ENCODE results near the gene NHSL2.

The NHSL2 gene

GRCh38 chrX:72001906-72002305 is 91.3 kb downstream of the NHSL2 start:
- no peaks in the 10 kb centered on the region for H4K20me1 ChIP-seq (ENCODE audit: insufficient read depth)
- TF ChIP-seq CTCF (conservative IDR thresholded peaks at IDR 0.05; ENCODE audit: low read depth, low read length) = no peak
- no peak overlapping the region for H2AFZ ChIP-seq (ENCODE audit: low read depth)
- H3K4me2 ChIP-seq = no peak overlapping the region
- H3K79me2 ChIP-seq (ENCODE audit: insufficient read depth, low read depth) = no peaks in the 10 kb centered on the region
- peaks cover 5% of the 10 kb centered on the region for H3K4me1 ChIP-seq (ENCODE audit: low read depth, poor library complexity, severe bottlenecking)
- no peak overlapping the region for H3K9ac ChIP-seq
- H3K27ac ChIP-seq = no peak overlapping the region
- no peaks in the 10 kb centered on the region for H3K36me3 ChIP-seq (ENCODE audit: insufficient read depth)
- H3K4me3 ChIP-seq (IDR thresholded peaks at IDR 0.05; ENCODE audit: insufficient read depth, low read depth, low read length) = no peak overlapping the region
- no peaks in the 10 kb centered on the region for H3K27me3 ChIP-seq (ENCODE audit: insufficient read depth, low read depth)

GRCh38 chrX:72002875-72003274 is 92.2 kb downstream of the NHSL2 start:
- Histone ChIP-seq H3K4me2 (no peak overlapping the region), H3K9ac (no peak overlapping the region), H4K20me1 (ENCODE audit: insufficient read depth) (no peaks in the 10 kb centered on the region), H3K79me2 (ENCODE audit: insufficient read depth, low read depth) (no peaks in the 10 kb centered on the region), H3K27ac (no peak overlapping the region), H3K36me3 (ENCODE audit: insufficient read depth) (no peaks in the 10 kb centered on the region), H2AFZ (ENCODE audit: low read depth) (no peak overlapping the region), H3K4me3 (IDR thresholded peaks at IDR 0.05; ENCODE audit: insufficient read depth, low read depth, low read length) (no peak overlapping the region), H3K4me1 (ENCODE audit: low read depth, poor library complexity, severe bottlenecking) (peaks cover 5% of the 10 kb centered on the region), H3K27me3 (ENCODE audit: insufficient read depth, low read depth) (no peaks in the 10 kb centered on the region)
- no peak for TF ChIP-seq CTCF (conservative IDR thresholded peaks at IDR 0.05; ENCODE audit: low read depth, low read length)

GRCh38 chrX:72003811-72004750 is 93.4 kb downstream of the NHSL2 start:
- H2AFZ ChIP-seq (ENCODE audit: low read depth) = no peak overlapping the region
- H3K36me3 ChIP-seq (ENCODE audit: insufficient read depth) = no peaks in the 10 kb centered on the region
- H3K27me3 ChIP-seq (ENCODE audit: insufficient read depth, low read depth) = no peaks in the 10 kb centered on the region
- no peaks in the 10 kb centered on the region for H4K20me1 ChIP-seq (ENCODE audit: insufficient read depth)
- no peak for TF ChIP-seq CTCF (conservative IDR thresholded peaks at IDR 0.05; ENCODE audit: low read depth, low read length)
- H3K27ac ChIP-seq = no peak overlapping the region
- no peak overlapping the region for H3K4me3 ChIP-seq (IDR thresholded peaks at IDR 0.05; ENCODE audit: insufficient read depth, low read depth, low read length)
- H3K79me2 ChIP-seq (ENCODE audit: insufficient read depth, low read depth) = no peaks in the 10 kb centered on the region
- no peak overlapping the region for H3K9ac ChIP-seq
- peaks cover 5% of the 10 kb centered on the region for H3K4me1 ChIP-seq (ENCODE audit: low read depth, poor library complexity, severe bottlenecking)
- H3K4me2 ChIP-seq = no peak overlapping the region

- Histone ChIP-seq H3K27me3 (ENCODE audit: insufficient read depth, low read depth) (no peaks in the 10 kb centered on the region), H2AFZ (ENCODE audit: low read depth) (no peak overlapping the region), H3K9ac (no peak overlapping the region), H3K79me2 (ENCODE audit: insufficient read depth, low read depth) (no peaks in the 10 kb centered on the region), H3K4me1 (ENCODE audit: low read depth, poor library complexity, severe bottlenecking) (no peaks in the 10 kb centered on the region), H3K4me2 (no peak overlapping the region), H3K4me3 (IDR thresholded peaks at IDR 0.05; ENCODE audit: insufficient read depth, low read depth, low read length) (no peak overlapping the region), H4K20me1 (ENCODE audit: insufficient read depth) (no peaks in the 10 kb centered on the region), H3K27ac (no peak overlapping the region), H3K36me3 (ENCODE audit: insufficient read depth) (no peaks in the 10 kb centered on the region)
- no peak for TF ChIP-seq CTCF (conservative IDR thresholded peaks at IDR 0.05; ENCODE audit: low read depth, low read length)
Measured at GRCh38 chrX:72005046-72005445, 94.4 kb downstream of the NHSL2 start.

Data from KMS-11 (cell line).